GM12891 (cell line): ENCODE data around the gene DTX3.

Experiments used
- POLR2A ChIP-seq: IDR thresholded peaks from 2 replicates; pipeline ENCODE4 v1.6.1; 2011; ENCODE audit warnings: low read depth, low read length, control low read depth
- POLR2AphosphoS5 ChIP-seq: IDR thresholded peaks from 2 replicates; pipeline ENCODE4 v1.6.1; 2011; ENCODE audit warnings: low read depth, low read length, control low read depth
- SPI1 ChIP-seq: IDR thresholded peaks from 2 replicates; pipeline ENCODE4 v1.6.1; 2011; ENCODE audit warnings: low read depth, low read length, control low read depth
- TAF1 ChIP-seq: IDR thresholded peaks from 2 replicates; pipeline ENCODE4 v1.6.1; 2011; ENCODE audit warnings: low read depth, low read length, control low read depth

GRCh38 chr12:57568838-57569237, 35.8 kb upstream of the DTX3 start:
- TF ChIP-seq POLR2A (no peak), SPI1 (no peak), TAF1 (no peak), POLR2AphosphoS5 (no peak)
